GM18907 (cell line): ENCODE results near the gene HNRNPA0.
A peak's percentile ranks its signal among the peaks of the same experiment; 100 is the strongest.
"Not testable (repeated sequence)": the region's sequence is repeated elsewhere in the genome, so short reads cannot be mapped to it uniquely, and the experiment has no call there.

ENCODE experiments used
- ATAC-seq: cut with Tn5 transposase; IDR thresholded peaks from one replicate; pipeline ENCODE4 v1.9.1; 2021; ENCODE audit warnings: mild to moderate bottlenecking, moderate library complexity; ENCODE audit not compliant: unreplicated experiment

HNRNPA0 gene

GRCh38 chr5:137754188-137754960 is at the start of gene HNRNPA0:
Gene HNRNPA0, minus strand, starts transcription at chr5:137754363. Its CDS starts 297 bp downstream, at chr5:137754066.
- peak; percentile 85 for ATAC-seq

- ATAC-seq, result no peak
Observed at GRCh38 chr5:137802282-137803210, 48.4 kb upstream of the HNRNPA0 start.

- no peak for ATAC-seq
Observed at GRCh38 chr5:137800700-137801411, 46.7 kb upstream of the HNRNPA0 start.

- no peak for ATAC-seq
Observed at GRCh38 chr5:137796279-137796678, 42.1 kb upstream of the HNRNPA0 start.

GRCh38 chr5:137794863-137795262 is 40.7 kb upstream of the HNRNPA0 start:
- no peak for ATAC-seq

GRCh38 chr5:137792303-137792702 is 38.1 kb upstream of the HNRNPA0 start:
- ATAC-seq, result peak; percentile 78

- ATAC-seq, result peak; percentile 28
Observed at GRCh38 chr5:137791799-137792198, 37.6 kb upstream of the HNRNPA0 start.

GRCh38 chr5:137791387-137791786 is 37.2 kb upstream of the HNRNPA0 start:
- ATAC-seq, result no peak

GRCh38 chr5:137788560-137788959 is 34.4 kb upstream of the HNRNPA0 start:
- ATAC-seq, result not testable (repeated sequence)

- ATAC-seq, result no peak
Observed at GRCh38 chr5:137782984-137783536, 28.9 kb upstream of the HNRNPA0 start.

GRCh38 chr5:137782055-137782454 is 27.9 kb upstream of the HNRNPA0 start:
- no peak for ATAC-seq

GRCh38 chr5:137778772-137779564 is 24.8 kb upstream of the HNRNPA0 start:
- no peak for ATAC-seq

GRCh38 chr5:137767937-137768336 is 13.8 kb upstream of the HNRNPA0 start:
- ATAC-seq, result not testable (repeated sequence)

GRCh38 chr5:137761566-137761965 is 7.4 kb upstream of the HNRNPA0 start:
- no peak for ATAC-seq

- no peak for ATAC-seq
Observed at GRCh38 chr5:137760719-137761516, 6.8 kb upstream of the HNRNPA0 start.

- ATAC-seq, result no peak
Observed at GRCh38 chr5:137760294-137760693, 6.1 kb upstream of the HNRNPA0 start.

GRCh38 chr5:137758715-137759306 is 4.6 kb upstream of the HNRNPA0 start:
- peak; percentile 32 for ATAC-seq

- ATAC-seq, result no peak
Observed at GRCh38 chr5:137758121-137758520, 4.0 kb upstream of the HNRNPA0 start.

GRCh38 chr5:137757634-137758033 is 3.5 kb upstream of the HNRNPA0 start:
- ATAC-seq, result no peak
